Activated T-helper 2 cell treated with anti-CD3 and anti-CD28 coated beads, Interferon-gamma antibody, Interleukin-2, Interleukin-4, amounts not matched to agents 10 μg/mL and 5 μg/mL and 100 μg/mL, durations not matched to agents 14 hours and 24 hours and 36 hours (primary cell): ENCODE measurements around the gene SART3. TPM values are rescaled to one million over a fixed set of nuclear protein-coding genes. Genes with fewer than 3 reads are reported as not detected.

ENCODE experiments used
- DNase-seq: peaks from one replicate; pipeline ENCODE4 v3.0.0; 2021; ENCODE audit warnings: low spot score
- H3K27ac Mint-ChIP-seq: one replicate; pipeline ENCODE4 v1.8.0; 2021; ENCODE audit warnings: mixed read lengths
- H3K27me3 Mint-ChIP-seq: one replicate; pipeline ENCODE4 v1.8.0; 2021; ENCODE audit warnings: low read depth, mixed read lengths
- H3K36me3 Mint-ChIP-seq: one replicate; pipeline ENCODE4 v1.8.0; 2021; ENCODE audit warnings: low read depth, mixed read lengths
- H3K4me1 Mint-ChIP-seq: one replicate; pipeline ENCODE4 v1.8.0; 2021; ENCODE audit warnings: low read depth, mixed read lengths
- H3K4me3 Mint-ChIP-seq: one replicate; pipeline ENCODE4 v1.8.0; 2021; ENCODE audit warnings: low read depth, mild to moderate bottlenecking, moderate library complexity, mixed read lengths
- H3K9me3 Mint-ChIP-seq: one replicate; pipeline ENCODE4 v1.8.0; 2021; ENCODE audit warnings: mixed read lengths
- intact Hi-C: fragments of 100-400 bp; cut with micrococcal nuclease; formaldehyde crosslinking; loops from one replicate; pipeline ENCODE4 v1.15.1; 2023
- total RNA-seq: library from RNA; stranded (reverse); gene quantifications from 2 replicates; pipeline ENCODE4 v1.2.3, GENCODE V29; 2022

SART3 gene
- total RNA-seq, 1 donor from 2014 or later: 85.8 TPM

GRCh38 chr12:108531929-108532848, 28.8 kb downstream of the SART3 start:
- no peak for DNase-seq
- H3K36me3 Mint-ChIP-seq: peaks cover 71% of the 10 kb centered on the region
- H3K9me3 Mint-ChIP-seq: no peaks in the 10 kb centered on the region
- intact Hi-C loops: no loop called here
- no peak overlapping the region for H3K4me3 Mint-ChIP-seq
- H3K27ac Mint-ChIP-seq: no peak overlapping the region
- peaks cover 3% of the 10 kb centered on the region for H3K4me1 Mint-ChIP-seq
- H3K27me3 Mint-ChIP-seq: no peaks in the 10 kb centered on the region

GRCh38 chr12:108530161-108530560, 30.8 kb downstream of the SART3 start:
- intact Hi-C loops: no loop called here
- no peaks in the 10 kb centered on the region for H3K9me3 Mint-ChIP-seq
- no peak overlapping the region for H3K4me3 Mint-ChIP-seq
- H3K27ac Mint-ChIP-seq: no peak overlapping the region
- no peak for DNase-seq
- peaks cover 6% of the 10 kb centered on the region for H3K4me1 Mint-ChIP-seq
- no peaks in the 10 kb centered on the region for H3K27me3 Mint-ChIP-seq
- peaks cover 72% of the 10 kb centered on the region for H3K36me3 Mint-ChIP-seq

GRCh38 chr12:108527166-108527496, 33.8 kb downstream of the SART3 start:
- H3K4me3 Mint-ChIP-seq: no peak overlapping the region
- no peaks in the 10 kb centered on the region for H3K9me3 Mint-ChIP-seq
- no peak overlapping the region for H3K27ac Mint-ChIP-seq
- peaks cover 6% of the 10 kb centered on the region for H3K4me1 Mint-ChIP-seq
- peaks cover 78% of the 10 kb centered on the region for H3K36me3 Mint-ChIP-seq
- no peak for DNase-seq
- intact Hi-C loops: no loop called here
- no peaks in the 10 kb centered on the region for H3K27me3 Mint-ChIP-seq

- H3K36me3 Mint-ChIP-seq: peaks cover 81% of the 10 kb centered on the region
- H3K9me3 Mint-ChIP-seq: no peaks in the 10 kb centered on the region
- DNase-seq: no peak
- peaks cover 6% of the 10 kb centered on the region for H3K4me1 Mint-ChIP-seq
- no peaks in the 10 kb centered on the region for H3K27me3 Mint-ChIP-seq
- H3K4me3 Mint-ChIP-seq: no peak overlapping the region
- intact Hi-C loops: no loop called here
- H3K27ac Mint-ChIP-seq: no peak overlapping the region
Measured at GRCh38 chr12:108526482-108527165, 34.3 kb downstream of the SART3 start.

GRCh38 chr12:108525681-108526080, 35.3 kb downstream of the SART3 start:
- Mint-ChIP-seq H3K27ac (no peak overlapping the region), H3K4me1 (peaks cover 6% of the 10 kb centered on the region), H3K4me3 (no peak overlapping the region), H3K9me3 (no peaks in the 10 kb centered on the region), H3K36me3 (peaks cover 84% of the 10 kb centered on the region), H3K27me3 (no peaks in the 10 kb centered on the region)
- intact Hi-C loops: no loop called here
- no peak for DNase-seq

- DNase-seq: no peak
- Mint-ChIP-seq H3K27me3 (no peaks in the 10 kb centered on the region), H3K27ac (no peak overlapping the region), H3K4me3 (no peak overlapping the region), H3K9me3 (no peaks in the 10 kb centered on the region), H3K36me3 (peaks cover 83% of the 10 kb centered on the region), H3K4me1 (peaks cover 6% of the 10 kb centered on the region)
- intact Hi-C loops: no loop called here
Measured at GRCh38 chr12:108523365-108523764, 37.6 kb downstream of the SART3 start.

GRCh38 chr12:108519558-108519957, 41.4 kb downstream of the SART3 start:
- H3K9me3 Mint-ChIP-seq: no peaks in the 10 kb centered on the region
- H3K4me3 Mint-ChIP-seq: no peak overlapping the region
- peaks cover 12% of the 10 kb centered on the region for H3K4me1 Mint-ChIP-seq
- H3K27me3 Mint-ChIP-seq: no peaks in the 10 kb centered on the region
- intact Hi-C loops: loop anchor here (5.0 to 10.0 kb wide), 3 partner anchors 573 to 1053 kb away; partner anchors contain the start of genes ALKBH2, MMAB and MVK
- no peak for DNase-seq
- peaks cover 59% of the 10 kb centered on the region for H3K36me3 Mint-ChIP-seq
- H3K27ac Mint-ChIP-seq: no peak overlapping the region

GRCh38 chr12:108518716-108519496, 42.1 kb downstream of the SART3 start:
- peaks cover 54% of the 10 kb centered on the region for H3K36me3 Mint-ChIP-seq
- DNase-seq: no peak
- H3K4me3 Mint-ChIP-seq: no peak overlapping the region
- H3K4me1 Mint-ChIP-seq: peaks cover 16% of the 10 kb centered on the region
- no peaks in the 10 kb centered on the region for H3K27me3 Mint-ChIP-seq
- H3K27ac Mint-ChIP-seq: no peak overlapping the region
- H3K9me3 Mint-ChIP-seq: no peaks in the 10 kb centered on the region
- intact Hi-C loops: loop anchor here (5.0 to 10.0 kb wide), 3 partner anchors 573 to 1053 kb away; partner anchors contain the start of genes ALKBH2, MMAB and MVK

GRCh38 chr12:108518101-108518715, 42.8 kb downstream of the SART3 start:
- peaks cover 18% of the 10 kb centered on the region for H3K4me1 Mint-ChIP-seq
- no peak overlapping the region for H3K4me3 Mint-ChIP-seq
- H3K9me3 Mint-ChIP-seq: no peaks in the 10 kb centered on the region
- H3K27me3 Mint-ChIP-seq: no peaks in the 10 kb centered on the region
- H3K36me3 Mint-ChIP-seq: peaks cover 47% of the 10 kb centered on the region
- no peak for DNase-seq
- H3K27ac Mint-ChIP-seq: no peak overlapping the region
- intact Hi-C loops: loop anchor here (5.0 to 10.0 kb wide), 3 partner anchors 574 to 1054 kb away; partner anchors contain the start of genes ALKBH2, MMAB and MVK

GRCh38 chr12:108517288-108518100, 43.5 kb downstream of the SART3 start:
- peaks cover 19% of the 10 kb centered on the region for H3K4me1 Mint-ChIP-seq
- H3K27me3 Mint-ChIP-seq: no peaks in the 10 kb centered on the region
- peaks cover 41% of the 10 kb centered on the region for H3K36me3 Mint-ChIP-seq
- no peak overlapping the region for H3K27ac Mint-ChIP-seq
- H3K9me3 Mint-ChIP-seq: no peaks in the 10 kb centered on the region
- no peak for DNase-seq
- peak overlapping the region; percentile 86 for H3K4me3 Mint-ChIP-seq
- intact Hi-C loops: loop anchor here (5.0 to 10.0 kb wide), 3 partner anchors 575 to 1055 kb away; partner anchors contain the start of genes ALKBH2, MMAB and MVK

- Mint-ChIP-seq H3K4me3 (peak overlapping the region; percentile 86), H3K4me1 (peaks cover 25% of the 10 kb centered on the region)
- intact Hi-C loops: loop anchor here (5.0 to 10.0 kb wide), 3 partner anchors 576 to 1056 kb away; partner anchors contain the start of genes ALKBH2, MMAB and MVK
Measured at GRCh38 chr12:108516511-108517275, 44.3 kb downstream of the SART3 start.

More at GRCh38 chr12:108516511-108517275, 44.3 kb downstream of the SART3 start:
- H3K36me3 Mint-ChIP-seq: peaks cover 34% of the 10 kb centered on the region
- H3K9me3 Mint-ChIP-seq: no peaks in the 10 kb centered on the region
- H3K27ac Mint-ChIP-seq: no peak overlapping the region
- no peak for DNase-seq
- H3K27me3 Mint-ChIP-seq: no peaks in the 10 kb centered on the region
